ENCODE measurements around the gene CDKN2B-AS1.

CDKN2B-AS1 gene

GRCh38 chr9:22008384-22008716 is 13.8 kb downstream of the CDKN2B-AS1 start:
- DNase-seq = no peak

- DNase-seq = peak; percentile 79
These were observed 14.3 kb downstream of the CDKN2B-AS1 start, which contains the start of gene CDKN2B for GRCh38 chr9:22008717-22009505. TSS of gene CDKN2B (minus strand) at chr9:22009305. CDS start at chr9:22008953, 352 bp downstream.

- DNase-seq = no peak
These were observed 14.9 kb downstream of the CDKN2B-AS1 start for GRCh38 chr9:22009506-22009867.

DNA sequence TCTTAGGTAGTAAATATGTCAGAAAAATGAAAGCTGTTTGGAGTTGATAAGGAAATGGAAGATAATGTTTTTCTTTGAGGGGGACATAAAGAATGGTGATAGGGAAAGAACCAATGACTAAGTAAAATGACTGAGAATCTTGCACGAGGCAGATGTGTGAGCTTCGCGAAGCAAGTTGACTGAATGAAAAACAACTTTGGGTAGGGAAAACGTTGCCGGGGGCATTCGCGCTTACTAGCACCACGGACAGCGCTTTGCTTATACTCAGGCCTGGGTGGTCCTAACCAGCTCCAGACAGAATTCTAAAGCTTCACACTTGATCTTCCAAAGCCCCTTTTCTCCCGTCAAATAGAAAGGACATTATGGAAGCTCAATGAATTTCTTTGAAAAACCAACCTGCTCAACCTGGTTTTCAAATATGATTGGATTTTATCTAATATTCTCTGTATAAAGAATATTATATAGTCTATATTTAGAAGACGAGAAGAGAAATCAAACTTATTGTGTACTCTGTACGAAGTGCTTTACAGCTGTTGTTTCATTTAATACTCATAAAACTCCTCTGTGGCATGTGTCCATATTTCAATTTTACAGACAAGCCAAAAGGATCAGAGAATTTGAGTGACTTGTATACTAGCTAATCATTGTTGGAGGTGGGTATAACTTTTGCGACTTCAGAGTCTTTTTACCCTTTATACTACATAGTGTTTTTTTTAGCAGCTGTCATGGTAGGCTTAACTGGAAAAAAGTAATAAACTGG is 16.5 kb downstream of the CDKN2B-AS1 start:
- no peak for DNase-seq

GRCh38 chr9:22022396-22022795 is 27.8 kb downstream of the CDKN2B-AS1 start:
- no peak for DNase-seq

- no peak for DNase-seq
These were observed 32.1 kb downstream of the CDKN2B-AS1 start for GRCh38 chr9:22026696-22027095.

DNA sequence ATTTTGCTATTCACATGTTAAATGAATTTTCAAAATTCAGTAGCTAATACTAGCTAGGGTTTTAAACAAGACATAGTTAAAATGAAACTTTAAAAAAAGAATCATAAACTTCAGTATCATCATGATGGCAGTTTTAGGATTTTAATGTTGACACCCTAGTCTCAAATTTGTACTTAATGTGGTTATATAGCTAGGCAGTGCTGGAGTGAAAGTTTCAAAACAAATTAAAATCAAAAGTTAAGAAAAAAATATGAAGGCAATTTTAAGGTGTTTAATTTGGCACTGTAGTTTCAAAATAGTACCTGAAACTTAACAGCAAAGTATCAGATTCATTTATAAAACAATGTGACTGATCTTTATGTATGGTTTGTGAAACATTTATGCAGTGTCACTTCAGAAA is 33.8 kb downstream of the CDKN2B-AS1 start:
- no peak for DNase-seq

DNA sequence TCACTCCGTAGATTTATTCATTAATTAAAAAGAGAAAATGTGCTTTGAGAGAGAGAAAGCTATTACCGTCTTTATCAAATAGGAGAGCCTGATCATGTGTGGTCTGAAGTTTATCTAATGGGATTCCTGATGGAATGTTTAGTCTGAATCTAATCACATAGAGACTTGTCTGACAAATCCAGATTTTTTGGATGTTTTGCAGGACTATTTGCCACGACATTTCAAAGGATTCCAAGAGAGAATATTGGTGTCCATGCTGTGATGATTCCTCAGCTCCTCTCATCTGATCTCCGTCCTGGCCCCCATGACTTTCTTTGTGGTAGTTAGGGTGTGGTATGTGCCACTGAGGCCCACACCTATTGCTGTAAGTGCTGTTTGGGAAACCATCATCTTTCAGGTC is 34.6 kb downstream of the CDKN2B-AS1 start:
- DNase-seq = no peak

DNA sequence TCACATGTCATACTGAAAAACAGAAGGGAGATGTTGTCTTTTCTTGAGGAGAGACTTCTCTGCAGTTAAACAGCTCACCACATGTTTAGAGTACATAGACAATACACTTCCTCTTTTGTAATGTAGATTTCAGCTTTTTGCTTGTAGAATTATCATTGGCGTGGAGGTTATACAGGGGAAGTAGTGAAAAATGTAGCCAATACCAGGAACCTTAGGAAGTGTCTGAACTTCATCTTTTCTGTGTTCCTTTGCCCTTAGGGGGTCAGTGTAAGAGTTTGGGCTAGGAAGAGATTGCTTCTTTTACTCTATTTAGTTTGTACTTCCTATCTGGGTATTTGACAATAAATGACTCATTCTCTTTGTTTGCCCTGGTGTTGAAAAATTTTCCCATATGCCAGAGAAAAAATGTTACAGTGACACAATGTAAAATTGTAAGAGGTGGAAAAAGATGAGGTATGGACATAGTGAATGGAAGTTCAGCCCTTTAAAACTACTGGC is 35.6 kb downstream of the CDKN2B-AS1 start:
- DNase-seq = no peak

DNA sequence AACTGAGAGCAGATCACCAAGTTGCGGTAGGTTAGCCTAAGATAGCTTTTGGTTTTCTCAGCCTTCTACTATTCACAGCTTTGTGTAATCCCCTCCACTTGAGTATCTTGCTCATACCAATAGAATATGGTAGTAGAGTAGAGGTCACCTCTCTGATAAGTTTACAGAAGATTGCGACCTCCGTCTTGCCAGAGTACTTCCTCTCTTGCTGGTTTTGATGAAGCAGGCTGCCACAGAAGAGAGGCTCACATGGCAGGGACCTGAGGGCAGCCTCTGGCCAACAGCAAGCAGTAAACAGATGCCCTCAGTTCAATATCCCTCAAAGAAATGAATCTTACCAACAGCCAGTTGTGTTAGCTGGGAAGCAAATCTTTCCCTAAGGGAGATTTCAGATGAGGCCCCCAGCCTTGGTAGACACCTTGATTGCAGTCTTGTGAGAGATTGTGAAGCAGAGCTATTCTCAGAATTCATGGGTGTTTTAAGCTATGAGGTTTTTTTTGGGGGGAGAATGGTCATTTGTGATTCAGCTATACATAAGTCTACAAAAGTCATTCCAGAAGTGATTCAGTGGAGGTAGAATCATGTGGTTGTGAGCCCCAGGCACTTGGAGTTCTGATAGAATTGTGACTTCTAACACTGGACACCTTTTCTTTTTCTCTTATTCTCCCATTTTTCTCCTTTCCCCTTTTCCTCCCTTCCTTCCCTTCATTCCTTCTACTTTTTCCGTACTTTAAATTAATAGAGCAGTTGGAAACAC is 37.2 kb downstream of the CDKN2B-AS1 start:
- DNase-seq = no peak

DNA sequence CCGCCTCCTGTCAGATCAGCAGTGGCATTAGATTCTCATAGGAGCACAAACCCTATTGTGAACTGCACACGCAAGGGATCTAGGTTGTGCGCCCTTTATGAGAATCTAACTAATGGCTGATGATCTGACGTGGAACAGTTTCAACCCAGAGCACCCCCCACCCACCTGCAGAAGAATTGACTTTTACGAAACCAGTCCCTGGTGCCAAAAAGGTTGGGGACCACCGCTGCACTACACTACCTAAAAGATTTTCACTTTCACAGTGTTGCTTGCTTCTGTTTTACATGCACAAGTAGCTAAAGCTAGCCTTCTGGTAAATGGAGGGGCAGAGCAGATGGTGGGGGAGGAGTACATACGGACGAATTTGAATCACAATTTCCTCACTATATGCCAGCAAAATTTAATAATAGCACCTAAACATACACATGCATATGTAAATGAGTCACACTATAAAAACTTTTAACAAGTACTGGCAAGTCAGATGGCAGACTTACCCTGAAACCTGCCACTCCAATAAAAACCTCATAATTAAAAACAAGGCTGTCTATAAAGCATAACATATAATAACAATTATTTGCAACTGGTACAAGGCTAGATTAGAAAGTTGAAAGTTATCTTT is 38.5 kb downstream of the CDKN2B-AS1 start:
- DNase-seq = no peak

GRCh38 chr9:22035591-22036011 is 41.0 kb downstream of the CDKN2B-AS1 start:
- DNase-seq = no peak

DNA sequence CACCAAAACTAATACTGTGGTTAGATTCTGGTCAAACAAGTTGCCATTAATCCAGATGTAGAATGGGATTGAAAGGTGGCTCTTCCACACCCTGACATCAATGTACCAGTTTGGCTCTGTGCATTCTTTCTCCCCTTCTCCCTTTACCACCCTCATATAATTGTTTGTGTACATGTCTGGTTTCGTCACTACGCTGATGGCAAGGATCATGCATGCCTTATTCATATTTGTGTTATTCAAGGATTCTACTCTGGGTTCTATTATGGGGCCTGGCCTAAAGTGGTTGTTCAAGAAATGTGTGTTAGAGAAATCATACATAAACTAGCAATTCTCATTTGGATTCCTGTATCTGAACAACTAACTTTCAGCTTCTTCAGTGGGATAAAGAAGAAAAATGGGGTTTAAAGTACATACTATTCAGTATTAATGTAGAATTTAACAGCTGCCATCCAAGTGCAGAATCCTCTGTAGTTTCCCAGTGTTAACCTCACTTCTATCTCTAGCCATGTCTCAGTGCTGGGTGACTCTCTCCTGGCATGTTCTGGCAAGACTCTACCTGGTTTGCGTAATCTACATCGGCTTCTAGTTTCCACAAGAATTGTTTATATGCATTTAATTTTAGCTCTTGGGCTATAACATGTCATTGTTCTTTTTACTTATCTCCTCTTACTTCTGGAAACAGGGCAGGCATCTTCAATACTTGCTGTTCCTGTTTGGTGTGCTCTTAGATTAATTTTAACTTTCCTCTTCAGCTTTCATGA is 42.5 kb downstream of the CDKN2B-AS1 start:
- DNase-seq = no peak

DNA sequence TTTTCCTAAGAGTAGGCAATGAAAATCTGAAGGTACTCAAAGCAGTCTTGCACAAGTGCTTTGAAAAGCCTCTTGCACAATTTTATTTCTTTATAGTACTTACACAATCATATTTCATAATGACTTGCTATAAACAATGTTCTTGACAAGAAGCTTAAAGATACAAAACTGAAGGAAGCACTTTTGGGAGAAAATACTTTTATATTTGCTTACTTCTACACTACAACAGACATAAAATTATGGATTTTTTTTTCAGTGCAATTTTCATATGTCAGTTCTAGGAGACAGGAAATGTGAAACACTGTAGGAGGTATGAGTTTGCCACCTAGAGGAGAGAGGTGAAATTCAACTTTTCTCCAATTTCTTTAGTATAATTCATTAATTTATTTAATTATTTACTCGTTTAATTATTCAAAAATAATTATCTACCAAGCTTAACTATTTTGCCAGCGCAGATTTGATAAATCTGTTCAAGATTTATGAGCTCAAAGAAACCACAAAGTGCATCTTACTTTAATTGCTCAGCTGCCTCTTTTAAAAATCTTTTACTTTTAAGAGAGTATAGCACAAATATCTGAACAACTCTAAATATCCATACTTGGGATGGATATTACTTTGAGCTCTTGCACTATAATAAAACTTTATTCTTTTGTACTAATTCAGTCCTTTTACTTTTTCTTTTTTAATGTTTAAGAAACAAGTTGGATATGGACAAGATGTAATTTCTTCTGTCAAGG is 43.5 kb downstream of the CDKN2B-AS1 start:
- DNase-seq = no peak

DNA sequence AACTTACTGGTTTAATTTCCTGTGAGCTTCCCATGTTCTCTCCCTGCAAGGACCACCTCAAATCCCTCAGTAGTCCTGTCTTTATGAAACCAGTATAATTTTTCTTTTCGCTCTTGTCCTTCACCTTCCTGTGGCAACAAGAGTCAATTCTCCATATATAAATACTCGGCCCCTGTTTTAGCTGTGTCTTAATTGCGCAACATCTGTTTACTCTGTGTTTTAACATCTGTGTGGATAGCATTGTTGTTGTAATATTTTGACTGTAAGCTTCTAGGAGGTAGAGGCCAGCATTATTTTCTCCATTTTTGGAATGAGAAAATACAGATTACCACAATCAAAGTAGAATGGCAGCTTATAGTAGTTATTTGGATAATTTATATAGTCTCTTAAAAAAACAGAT is 44.7 kb downstream of the CDKN2B-AS1 start:
- DNase-seq = no peak

- DNase-seq = no peak
These were observed 46.2 kb downstream of the CDKN2B-AS1 start for GRCh38 chr9:22040760-22041159.

- DNase-seq = no peak
These were observed 46.8 kb downstream of the CDKN2B-AS1 start for GRCh38 chr9:22041344-22041743.

- no peak for DNase-seq
These were observed 47.2 kb downstream of the CDKN2B-AS1 start for GRCh38 chr9:22041775-22042174.

- no peak for DNase-seq
These were observed 49.3 kb downstream of the CDKN2B-AS1 start for GRCh38 chr9:22043928-22044327.

DNA sequence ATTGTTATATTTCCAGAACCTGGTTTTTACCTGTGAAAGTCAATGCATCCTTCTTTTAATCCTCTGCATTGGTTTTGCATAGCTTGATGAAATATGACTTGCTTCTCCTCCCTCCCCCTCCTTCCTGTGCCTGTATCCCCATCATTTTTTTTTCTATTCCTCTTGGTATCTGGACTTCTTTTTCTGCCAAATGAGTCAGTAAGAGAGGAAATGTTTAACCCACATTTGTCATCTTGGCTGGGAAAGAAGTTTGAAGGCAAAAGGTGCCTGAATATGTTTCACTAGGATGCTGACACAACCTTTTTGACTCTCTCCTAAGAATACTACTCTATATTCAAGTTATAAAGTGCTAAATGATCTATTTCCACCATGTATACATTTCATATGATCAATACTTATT is 50.0 kb downstream of the CDKN2B-AS1 start:
- DNase-seq = no peak

DNA sequence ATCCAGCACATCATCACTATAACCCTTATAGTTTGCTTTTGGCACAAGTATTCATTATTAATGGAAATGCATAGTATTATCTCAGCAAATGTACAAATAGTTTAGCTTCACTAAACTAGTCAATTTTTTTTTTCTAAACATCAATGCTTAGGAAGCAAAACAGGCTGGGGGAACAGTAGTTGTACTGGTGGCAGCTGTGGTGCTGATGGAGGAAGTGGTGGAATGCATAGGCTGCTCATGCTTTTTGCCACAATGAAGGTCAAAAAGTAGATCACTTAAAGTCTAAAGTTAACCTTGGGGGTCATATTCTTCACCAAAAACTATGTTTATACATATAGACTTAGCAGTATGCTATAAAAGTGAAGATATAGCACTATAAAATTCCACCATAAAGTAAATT is 50.8 kb downstream of the CDKN2B-AS1 start:
- DNase-seq = no peak
